Stimulated activated CD4-positive, alpha-beta T cell treated with anti-CD3 and anti-CD28 coated beads, Interleukin-1b, Interleukin-23, amount 100 ng/mL, for 4 hours (primary cell): Measurements from ENCODE around the gene ZIC2.

Experiments
- DNase-seq, 2 donors: peaks; one replicate each; pipeline ENCODE4 v3.0.0-alpha.2; 2020; ENCODE audit warnings: low read depth in 2 of 2

The ZIC2 gene

GRCh38 chr13:99985886-99986527, 4.4 kb downstream of the ZIC2 start:
- DNase-seq = no peak

DNA sequence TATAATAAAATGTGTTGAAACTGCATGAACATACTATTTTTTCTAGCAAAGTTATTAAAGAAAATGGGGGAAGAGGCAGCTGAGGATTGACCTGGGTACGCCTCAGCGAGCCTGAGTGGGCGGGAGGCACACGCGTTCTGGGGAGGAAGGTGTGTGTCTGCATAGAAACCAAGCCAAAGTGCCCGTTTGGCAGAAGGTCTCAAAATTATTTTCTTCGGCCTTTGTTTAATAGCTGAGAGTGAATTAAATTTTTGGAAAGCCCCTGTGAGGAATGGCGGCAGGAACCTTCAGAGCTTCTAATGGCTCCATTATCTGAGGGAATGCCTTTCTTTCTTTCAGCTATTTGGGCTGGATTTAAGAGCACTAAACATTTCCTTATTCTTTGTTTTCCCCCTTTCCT, 5.2 kb downstream of the ZIC2 start:
- DNase-seq = no peak

- DNase-seq = no peak
These were observed 5.8 kb downstream of the ZIC2 start for GRCh38 chr13:99987154-99988019.

DNA sequence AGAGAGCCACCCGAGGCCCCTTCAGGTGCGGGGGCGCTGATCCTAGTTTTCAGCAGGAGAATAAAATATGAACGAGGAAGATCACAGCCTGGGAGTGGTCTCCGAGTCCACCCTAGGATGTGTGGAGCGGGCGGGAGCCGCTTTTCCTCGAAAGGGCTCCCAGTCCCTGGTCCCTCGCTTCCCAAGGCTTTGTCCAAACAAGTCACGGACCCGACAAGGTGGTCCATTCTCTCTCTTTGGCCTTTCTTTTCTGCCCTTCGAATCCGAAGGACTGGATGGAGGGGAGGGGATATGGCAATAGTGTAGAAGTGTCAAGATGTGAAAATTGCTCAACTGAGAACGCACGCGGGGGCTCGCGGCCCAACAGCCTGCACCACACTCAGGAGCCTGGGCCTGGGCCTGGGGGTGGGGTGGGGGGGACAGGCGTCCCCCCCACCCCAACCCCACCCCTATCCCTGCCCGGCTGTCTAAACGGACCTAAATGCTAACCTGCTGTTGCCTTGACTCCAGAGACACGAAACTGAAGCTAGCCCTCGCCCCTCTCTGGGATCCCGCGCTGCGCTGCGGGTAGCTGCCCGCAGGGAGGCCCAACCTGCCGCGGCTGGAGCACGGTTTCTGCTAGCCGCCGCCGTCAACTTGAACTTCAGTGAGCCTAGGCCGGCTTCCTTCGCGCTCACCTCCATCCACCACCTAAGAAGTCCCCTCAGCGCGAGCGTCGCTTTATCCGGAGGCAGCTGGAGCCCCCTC, 7.1 kb downstream of the ZIC2 start:
- DNase-seq = no peak

GRCh38 chr13:99989276-99990125, 7.9 kb downstream of the ZIC2 start:
- no peak for DNase-seq

DNA sequence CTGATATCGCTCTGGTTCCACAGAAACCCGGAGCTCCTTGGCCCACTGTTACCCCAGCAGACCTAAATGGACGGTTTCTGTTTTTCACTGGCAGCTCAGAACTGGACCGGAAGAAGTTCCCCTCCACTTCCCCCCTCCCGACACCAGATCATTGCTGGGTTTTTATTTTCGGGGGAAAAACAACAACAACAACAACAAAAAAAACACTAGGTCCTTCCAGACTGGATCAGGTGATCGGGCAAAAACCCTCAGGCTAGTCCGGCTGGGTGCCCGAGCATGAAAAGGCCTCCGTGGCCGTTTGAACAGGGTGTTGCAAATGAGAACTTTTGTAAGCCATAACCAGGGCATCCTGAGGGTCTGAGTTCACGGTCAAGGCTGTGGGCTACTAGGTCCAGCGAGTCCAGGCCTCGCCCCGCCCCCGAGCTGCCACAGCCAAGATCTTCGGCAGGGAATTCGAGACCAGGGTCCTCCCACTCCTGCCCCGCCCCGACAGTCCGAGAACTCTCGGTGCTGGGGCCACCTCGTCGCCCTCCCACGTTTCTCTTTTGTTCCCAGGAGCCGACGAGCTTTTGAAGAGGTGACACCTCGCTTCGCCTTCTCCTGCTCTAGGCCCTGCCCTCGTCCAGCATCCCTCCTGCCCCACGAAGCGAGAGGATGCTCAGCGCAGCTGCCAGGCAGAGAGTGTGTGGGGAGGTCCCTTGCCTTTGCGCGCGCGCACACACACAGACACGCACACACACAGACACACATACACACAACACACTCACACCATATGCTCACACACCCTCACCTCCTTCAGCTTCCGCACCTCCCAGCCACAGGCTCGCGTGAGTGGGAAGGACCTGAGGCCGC, 8.8 kb downstream of the ZIC2 start:
- no peak for DNase-seq

DNA sequence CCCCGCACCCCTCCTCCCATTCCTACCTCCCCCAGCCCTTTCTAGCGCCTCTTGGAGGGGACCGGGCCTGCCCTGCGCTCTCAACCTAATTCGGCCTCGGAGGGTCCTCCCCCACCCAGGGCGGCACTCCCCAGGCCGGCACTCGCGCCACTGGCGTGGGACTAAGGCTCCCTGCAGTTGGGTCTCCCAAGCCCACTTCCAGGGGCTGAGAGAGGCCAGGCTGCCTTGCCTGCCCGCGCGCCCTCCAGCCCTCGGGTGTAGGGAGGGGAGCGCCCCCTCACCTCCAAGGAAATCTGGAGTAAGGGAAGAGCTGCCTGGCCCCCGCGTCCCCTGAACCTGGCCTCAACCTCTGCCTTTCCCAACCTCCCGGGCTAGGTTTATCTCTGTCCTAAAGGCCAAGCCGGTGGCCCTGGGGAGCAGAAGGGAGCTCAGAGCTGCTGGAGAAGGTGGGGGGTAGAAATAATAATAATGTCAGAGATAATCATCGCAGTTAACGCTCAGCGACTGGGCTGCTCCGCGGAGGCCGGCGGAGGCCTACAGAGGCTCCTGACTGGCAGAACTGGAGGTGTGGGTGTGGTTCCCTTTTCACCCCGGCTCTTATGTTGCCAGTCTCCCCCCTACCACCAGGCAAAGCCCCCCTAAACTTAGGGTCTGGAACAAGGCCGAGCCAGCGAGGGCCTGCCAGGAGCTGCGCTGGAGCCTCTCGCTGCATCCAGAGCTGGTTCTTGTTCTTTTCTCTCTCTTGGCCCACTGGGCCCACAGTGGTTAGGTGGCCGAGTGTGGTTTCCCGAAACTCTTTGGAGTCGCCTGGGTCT, 9.6 kb downstream of the ZIC2 start:
- DNase-seq = no peak

DNA sequence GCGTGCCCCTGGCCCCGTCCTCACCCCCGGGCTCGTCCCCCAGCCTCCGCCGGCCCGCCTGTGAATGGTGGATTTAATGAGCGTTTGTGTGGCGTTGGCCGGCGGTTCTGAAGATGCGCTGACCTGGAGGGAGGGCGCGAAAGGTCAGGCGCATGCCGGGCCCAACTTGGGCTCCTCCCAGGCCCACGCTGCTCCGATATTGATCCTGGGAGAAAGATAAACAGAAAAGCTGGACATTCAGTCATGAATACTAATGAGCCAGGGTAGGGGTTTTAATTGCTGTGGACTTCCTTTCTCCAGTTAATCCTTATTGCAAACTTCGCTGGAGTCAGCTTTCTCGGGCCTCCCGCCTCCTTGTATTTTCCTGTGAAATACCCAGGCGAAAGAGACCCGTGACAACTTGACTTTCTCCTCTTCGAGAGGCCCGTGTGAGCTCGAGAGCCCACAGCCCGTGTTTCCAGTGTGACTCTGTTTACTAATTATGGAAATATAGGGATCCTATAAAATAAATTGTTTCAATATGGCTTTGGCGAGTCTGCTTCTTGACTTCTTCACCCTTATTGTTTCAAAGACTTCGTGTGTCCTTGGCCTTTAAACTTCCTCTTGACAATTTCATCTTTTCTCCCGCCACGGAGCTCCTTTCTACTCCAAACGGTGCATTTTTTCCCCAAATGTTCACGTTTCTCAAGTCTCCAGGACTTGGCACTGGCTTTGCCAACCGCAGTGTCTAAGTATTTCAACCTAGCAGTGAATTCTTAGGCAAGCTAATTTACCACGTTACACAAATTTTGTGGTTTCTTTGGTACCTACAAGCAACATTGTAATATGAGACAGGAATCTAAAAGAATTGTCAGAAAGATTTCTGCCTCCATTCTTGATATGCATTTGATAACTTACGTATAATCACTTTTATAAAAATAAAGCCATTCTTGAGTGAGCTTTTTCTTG, 10.5 kb downstream of the ZIC2 start:
- no peak for DNase-seq

DNA sequence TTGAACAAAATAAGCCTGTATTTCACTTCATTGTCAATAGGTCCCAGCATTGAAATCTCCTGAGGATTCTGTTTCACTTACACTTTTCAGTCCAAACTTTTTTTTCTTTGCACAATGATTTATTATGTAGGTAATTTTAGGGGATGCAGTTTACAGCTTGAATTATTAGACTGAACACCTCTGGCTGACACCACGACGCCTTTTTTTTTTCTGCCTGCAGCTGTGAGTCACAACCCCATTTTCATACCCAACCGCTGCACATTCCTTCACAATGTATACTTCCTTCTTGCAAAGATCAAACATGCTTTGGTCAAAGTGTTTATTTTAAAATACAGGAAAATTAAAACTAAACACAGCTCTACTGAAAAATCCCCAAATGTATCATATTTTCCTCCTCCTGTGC, 11.4 kb downstream of the ZIC2 start:
- no peak for DNase-seq

DNA sequence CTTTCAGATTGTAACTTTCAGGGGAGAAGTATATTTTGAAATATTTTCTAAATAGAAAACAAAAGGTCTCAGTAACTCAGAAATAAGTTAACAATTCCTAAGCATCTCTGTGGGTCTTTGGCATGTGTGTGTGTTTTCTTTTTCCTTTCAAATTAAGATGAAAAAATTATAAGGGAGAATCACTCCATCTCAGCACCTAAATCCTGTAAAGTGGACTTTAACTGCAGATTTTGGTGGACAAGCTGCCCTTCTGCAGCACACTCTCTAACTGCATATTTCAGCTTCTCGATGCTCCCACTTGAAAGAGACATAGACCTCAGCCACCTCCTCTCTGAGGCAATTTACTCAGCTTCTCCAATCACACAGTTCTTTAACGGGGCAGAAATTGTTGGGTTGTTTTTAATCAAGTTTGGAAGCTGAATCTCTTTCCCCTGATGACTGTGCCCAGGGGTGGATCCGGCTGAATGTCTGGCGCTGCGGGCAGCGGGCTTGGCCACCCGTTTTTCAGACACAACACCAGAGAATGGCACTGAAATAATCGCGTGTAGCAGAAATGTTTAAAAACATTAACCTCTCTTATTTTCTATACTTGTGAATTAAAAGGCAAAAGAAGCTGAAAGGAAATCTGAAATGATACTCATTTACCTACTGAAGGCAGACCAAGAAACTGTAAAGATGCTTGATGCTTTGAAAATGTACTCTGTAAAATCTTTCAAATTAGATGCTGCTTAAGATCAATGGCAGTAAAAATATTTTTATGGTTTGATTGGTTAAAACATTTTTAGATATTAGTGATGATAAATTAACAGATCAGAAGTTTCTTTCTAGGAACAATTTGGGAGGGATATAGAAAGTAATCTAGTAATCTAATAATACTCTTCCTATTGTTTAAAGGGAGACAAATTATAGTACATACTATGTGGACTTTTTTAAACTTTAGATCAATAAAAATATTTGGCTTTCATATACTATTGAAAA, 12.4 kb downstream of the ZIC2 start:
- no peak for DNase-seq

DNA sequence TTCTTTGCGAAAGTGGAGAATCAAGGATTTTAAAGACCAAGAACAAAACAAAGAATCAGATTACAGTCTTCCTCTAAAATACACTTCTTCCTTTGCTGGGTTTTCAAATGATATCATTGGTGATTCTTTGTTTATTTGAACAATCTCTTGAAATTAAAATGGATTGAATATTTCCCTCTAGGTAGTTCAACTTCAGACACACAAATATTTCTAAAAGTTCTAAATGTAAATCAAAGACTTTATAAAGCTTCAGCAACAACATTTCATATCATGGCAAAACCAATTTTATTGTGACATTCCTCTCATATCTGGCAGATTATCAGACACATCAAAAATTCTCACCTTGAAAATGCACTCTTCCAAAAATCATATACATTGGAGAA, 13.0 kb downstream of the ZIC2 start:
- DNase-seq = no peak

- no peak for DNase-seq
These were observed 13.6 kb downstream of the ZIC2 start for GRCh38 chr13:99995104-99995588.

- DNase-seq = no peak
These were observed 14.2 kb downstream of the ZIC2 start for GRCh38 chr13:99995589-99996380.

- DNase-seq = no peak
These were observed 14.9 kb downstream of the ZIC2 start for GRCh38 chr13:99996381-99996973.

- no peak for DNase-seq
These were observed 16.2 kb downstream of the ZIC2 start for GRCh38 chr13:99997702-99998214.

DNA sequence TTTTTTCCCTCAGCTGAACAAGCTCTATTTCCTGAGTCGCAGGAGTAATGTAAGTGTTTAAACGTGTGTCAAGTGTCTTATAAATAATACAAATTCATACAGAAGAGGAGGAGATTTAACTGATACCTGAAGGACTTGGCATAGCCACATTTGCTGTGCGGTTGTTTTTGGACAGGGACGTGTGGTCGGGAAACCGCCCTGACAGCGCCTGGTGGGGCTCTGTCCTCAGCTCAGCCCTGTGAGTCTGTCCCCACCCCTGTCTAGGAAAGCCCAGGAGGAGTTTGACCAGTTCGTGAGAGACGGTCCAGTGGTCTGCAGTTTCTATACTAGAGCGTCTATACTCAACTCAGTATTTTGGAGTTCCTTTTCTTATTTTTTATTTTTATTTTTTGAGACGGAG, 16.7 kb downstream of the ZIC2 start:
- no peak for DNase-seq
